HAP-1 (cell line): ENCODE data around the gene RALGPS1.

Experiments used
- DNase-seq, 2 experiments: peaks; one replicate each; pipeline ENCODE4 v3.0.0-alpha.2; 2016 to 2020; ENCODE audit warnings: low spot score in 2 of 2
- H3K27me3 ChIP-seq: fragments of 250-450 bp; sonication (Bioruptor Pico); 2 replicates; pipeline ENCODE4 v1.5.1; 2020; ENCODE audit warnings: low read depth, mild to moderate bottlenecking, moderate library complexity
- H3K36me3 ChIP-seq: fragments of 250-450 bp; sonication (Bioruptor Pico); replicated peaks from 2 replicates; pipeline ENCODE4 v1.5.1; 2020; ENCODE audit warnings: mild to moderate bottlenecking
- H3K4me1 ChIP-seq: fragments of 250-450 bp; sonication (Bioruptor Pico); 2 replicates; pipeline ENCODE4 v1.5.1; 2020; ENCODE audit warnings: mild to moderate bottlenecking
- H3K4me3 ChIP-seq: fragments of 250-450 bp; sonication (Bioruptor Pico); 2 replicates; pipeline ENCODE4 v1.5.1; 2020; ENCODE audit warnings: mild to moderate bottlenecking, moderate library complexity
- H3K9me3 ChIP-seq: fragments of 250-450 bp; sonication (Bioruptor Pico); 2 replicates; pipeline ENCODE4 v1.5.1; 2020; ENCODE audit warnings: mild to moderate bottlenecking, moderate library complexity
- in situ Hi-C: fragments of 300-500 bp; cut with MboI; formaldehyde crosslinking; loops from 3 replicates; pipeline ENCODE4 v1.14.3; 2020; ENCODE audit warnings: low sequenced_read_pairs, inconsistent platforms, mixed read lengths

Gene RALGPS1

DNA sequence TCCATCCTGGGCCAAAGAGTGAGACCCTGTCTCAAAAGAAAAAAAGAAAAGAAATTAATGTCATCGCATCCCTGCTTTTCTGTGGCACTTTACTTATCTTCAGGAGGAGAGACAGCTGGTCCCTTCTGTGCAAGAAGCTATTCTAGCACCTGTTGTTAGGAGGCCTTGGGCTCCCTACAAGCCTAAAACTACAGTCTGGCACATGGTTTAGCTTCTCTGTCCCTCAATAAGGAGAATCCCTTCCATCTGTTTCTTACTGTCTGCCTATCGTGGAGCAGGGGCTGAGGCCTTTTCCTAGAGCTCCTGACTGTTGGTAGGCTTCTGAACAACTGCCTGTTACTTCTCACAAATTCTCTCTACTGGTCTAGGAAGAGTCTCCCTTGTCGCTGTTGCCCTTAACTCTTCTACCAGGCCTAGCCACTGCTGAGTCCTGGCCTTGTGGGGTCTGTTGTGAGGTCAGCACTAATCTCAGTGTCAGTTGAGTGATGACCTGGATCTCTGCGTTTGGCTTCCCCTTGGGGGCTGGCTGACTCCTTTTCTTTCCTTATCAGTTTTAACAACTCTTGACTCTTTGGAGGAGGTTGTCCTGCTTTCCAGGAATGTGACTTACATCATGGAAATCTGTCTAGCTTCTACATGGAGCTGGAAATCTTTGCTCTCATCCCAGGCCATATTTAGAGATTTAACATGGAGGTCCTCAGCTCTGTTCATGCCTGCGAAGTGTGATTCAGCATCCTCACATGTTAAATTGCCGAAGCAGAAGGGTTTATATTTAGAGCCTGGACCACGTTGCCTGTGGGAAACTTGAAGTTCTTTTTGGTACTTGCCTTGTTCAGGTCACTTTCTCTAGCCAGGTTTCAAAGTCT, 344.3 kb downstream of the RALGPS1 start:
- H3K36me3 ChIP-seq, result no peaks in the 10 kb centered on the region; the same call in 1 of the 2 replicates
- H3K4me3 ChIP-seq, result no peak overlapping the region
- peaks cover 2% of the 10 kb centered on the region; the same call in 1 of the 2 replicates for H3K4me1 ChIP-seq
- in situ Hi-C loops, result no loop called here
- no peak for DNase-seq
- no peaks in the 10 kb centered on the region for H3K9me3 ChIP-seq
- no peaks in the 10 kb centered on the region for H3K27me3 ChIP-seq

DNA sequence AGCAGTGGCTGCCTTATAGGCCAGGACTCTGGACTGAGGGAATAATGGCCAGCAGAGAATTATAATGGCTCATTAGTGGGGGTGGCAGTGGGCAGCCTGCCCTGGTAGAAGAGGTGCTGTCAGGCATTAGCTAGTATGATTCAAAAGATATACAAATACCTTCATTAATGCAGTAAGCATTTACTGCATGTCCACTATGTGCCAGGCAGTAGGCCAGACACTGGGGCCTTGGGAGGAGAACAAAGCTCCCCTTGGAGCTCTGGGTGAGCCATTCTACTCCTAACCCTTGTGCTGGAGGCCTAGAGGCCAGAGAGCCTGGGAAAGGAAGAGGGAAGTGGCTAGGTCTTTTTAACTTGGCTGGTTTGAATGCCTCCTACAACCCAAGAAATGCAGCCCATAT, 348.0 kb downstream of the RALGPS1 start:
- H3K4me3 ChIP-seq, result no peak overlapping the region
- no peaks in the 10 kb centered on the region for H3K27me3 ChIP-seq
- DNase-seq, result no peak
- in situ Hi-C loops, result no loop called here
- H3K9me3 ChIP-seq, result no peaks in the 10 kb centered on the region
- no peaks in the 10 kb centered on the region for H3K4me1 ChIP-seq
- H3K36me3 ChIP-seq, result no peaks in the 10 kb centered on the region

DNA sequence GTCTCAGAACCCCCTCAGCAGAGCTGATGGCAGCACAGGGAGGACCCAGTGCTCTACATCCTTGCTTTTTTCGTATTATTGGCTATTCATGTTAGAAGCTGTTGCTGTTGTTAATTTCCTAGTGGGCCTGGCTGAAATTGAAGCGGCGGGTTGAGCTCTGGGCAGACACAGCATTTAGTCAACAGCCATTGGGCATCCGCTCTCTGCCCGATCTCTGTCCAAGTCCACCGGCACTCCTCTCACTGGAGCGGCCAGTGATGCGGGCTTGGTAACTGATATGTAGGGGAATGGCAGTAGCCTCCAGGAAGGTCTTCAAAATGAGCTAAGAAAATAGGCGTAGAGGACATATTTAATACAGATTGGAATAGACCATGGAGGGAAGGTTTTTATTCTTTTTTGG, 348.7 kb downstream of the RALGPS1 start:
- H3K4me3 ChIP-seq, result no peak overlapping the region
- no peaks in the 10 kb centered on the region for H3K4me1 ChIP-seq
- no peaks in the 10 kb centered on the region for H3K27me3 ChIP-seq
- H3K9me3 ChIP-seq, result no peaks in the 10 kb centered on the region
- no peaks in the 10 kb centered on the region for H3K36me3 ChIP-seq
- in situ Hi-C loops, result no loop called here
- DNase-seq, result no peak

DNA sequence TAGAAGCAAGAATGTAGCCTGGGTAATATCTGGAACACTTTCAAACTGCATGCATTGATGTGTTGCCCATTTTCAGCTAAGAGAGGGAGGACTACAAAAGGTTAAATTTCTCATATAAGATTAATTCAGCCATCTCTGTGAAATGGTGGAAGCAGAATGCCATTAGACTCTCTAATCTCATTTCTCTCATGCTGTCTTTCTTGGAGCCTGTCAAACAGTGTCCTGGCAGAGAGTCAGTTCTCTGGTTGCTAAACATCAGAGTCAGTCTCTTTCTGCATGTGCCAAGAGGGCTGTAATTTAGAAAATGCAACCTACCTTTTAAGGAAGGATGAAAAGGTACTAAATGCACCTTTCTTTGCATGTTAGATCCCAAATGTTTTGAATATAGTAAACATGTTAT, 349.1 kb downstream of the RALGPS1 start:
- H3K4me3 ChIP-seq, result no peak overlapping the region
- H3K4me1 ChIP-seq, result no peaks in the 10 kb centered on the region
- H3K9me3 ChIP-seq, result no peaks in the 10 kb centered on the region
- no peaks in the 10 kb centered on the region for H3K27me3 ChIP-seq
- DNase-seq, result no peak
- in situ Hi-C loops, result no loop called here
- H3K36me3 ChIP-seq, result no peaks in the 10 kb centered on the region

DNA sequence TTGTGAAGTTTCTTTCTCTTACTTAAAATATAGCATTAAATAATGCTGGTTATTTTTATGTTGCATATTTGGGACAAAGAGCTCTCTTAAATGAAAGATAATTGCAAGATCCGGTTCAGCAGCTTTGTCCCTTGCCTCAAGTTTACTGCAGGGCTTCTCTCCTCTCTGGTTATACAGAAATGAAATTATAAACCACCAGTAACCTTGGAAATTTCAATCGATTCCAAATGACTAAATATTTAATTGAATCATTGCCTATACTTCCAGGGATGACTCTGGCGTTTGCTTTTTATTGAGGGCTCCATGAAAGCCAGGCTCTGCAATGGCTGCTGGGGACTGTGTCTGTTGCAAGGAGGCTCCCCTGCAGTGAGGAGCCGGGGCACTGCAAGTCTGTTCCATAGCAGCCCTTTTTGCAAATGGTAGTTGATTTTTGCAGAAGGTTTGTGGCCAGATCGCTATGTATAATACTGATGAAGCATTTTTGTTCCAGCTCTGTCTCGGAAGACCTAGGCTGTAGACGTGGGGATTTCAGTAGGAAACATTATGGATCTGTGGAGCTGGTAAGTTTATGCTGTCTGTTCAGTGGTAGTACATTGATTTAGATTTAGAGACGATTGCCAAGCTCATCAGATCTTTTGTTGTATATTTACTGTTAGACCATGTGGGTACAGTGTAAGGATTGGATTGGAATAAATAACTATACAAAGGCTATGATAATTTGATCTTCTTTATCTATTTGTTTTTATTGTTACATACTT, 350.1 kb downstream of the RALGPS1 start, which contains the start of gene GARNL3:
Gene GARNL3, plus strand, starts transcription at position 313 of the 758 bp plus-strand sequence. Its CDS starts 104 bp downstream, at position 417.
- no peaks in the 10 kb centered on the region for H3K27me3 ChIP-seq
- H3K4me3 ChIP-seq, result no peak within 1 kb of the TSS
- in situ Hi-C loops, result no loop called here
- no peaks in the 10 kb centered on the region for H3K4me1 ChIP-seq
- H3K36me3 ChIP-seq, result no peaks in the 10 kb centered on the region
- H3K9me3 ChIP-seq, result no peaks in the 10 kb centered on the region
- no peak for DNase-seq

DNA sequence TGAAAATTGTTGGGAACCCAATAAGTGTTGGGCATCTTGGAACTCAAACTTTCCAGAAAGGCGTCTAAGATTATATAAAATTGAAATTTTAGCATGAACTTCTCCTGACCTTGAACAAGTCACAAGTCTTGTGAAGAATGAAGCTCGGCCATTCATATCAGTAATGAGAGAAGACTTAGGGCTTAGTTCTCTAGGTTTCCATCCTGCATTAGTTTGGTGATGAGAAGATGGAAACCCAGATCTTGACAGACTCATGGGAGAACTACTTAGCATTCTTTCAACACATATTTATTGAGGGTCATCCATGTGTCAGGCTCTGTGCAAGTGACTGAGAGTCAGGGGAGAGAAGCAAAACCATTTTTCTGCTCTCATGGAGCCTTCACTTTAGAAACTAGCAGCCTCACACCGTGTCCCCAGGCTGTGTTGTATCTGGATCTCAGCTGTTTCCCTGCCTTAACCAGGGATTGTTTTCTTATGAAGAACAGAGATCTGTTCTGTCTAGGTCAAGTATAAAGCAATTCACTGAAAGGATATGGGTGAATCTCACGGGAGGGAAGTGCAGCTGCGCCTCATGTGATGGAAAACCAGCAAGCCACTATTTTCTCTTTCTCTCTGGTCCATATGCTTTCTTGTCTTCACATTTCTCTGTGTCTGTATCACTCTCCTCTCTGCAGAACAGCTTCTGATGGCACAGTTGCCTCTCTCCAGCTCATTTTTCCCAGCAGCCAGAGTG, 353.4 kb downstream of the RALGPS1 start:
- H3K4me3 ChIP-seq, result no peak overlapping the region
- H3K9me3 ChIP-seq, result no peaks in the 10 kb centered on the region
- no peak for DNase-seq
- no peaks in the 10 kb centered on the region for H3K4me1 ChIP-seq
- H3K36me3 ChIP-seq, result no peaks in the 10 kb centered on the region
- in situ Hi-C loops, result no loop called here
- no peaks in the 10 kb centered on the region for H3K27me3 ChIP-seq

DNA sequence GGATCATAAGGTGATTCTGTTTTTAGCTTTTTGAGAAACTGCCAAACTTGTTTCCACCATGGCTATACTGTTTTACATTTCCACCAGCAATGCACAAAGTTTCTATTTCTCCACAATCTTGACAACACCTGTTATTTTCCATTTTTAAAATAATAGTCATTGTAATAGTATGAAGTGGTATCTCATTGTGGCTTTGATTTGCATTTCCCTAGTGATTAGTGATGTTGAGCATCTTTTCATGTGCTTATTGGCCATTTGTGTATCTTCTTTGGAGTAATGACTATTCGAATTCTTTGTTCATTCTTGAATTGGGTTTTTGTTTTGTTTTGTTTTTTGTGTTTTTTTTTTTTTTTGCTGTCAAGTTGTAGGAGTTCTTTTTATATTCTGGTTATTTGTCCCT, 354.9 kb downstream of the RALGPS1 start:
- Histone ChIP-seq H3K4me1 (no peaks in the 10 kb centered on the region), H3K27me3 (no peaks in the 10 kb centered on the region), H3K4me3 (no peak overlapping the region), H3K36me3 (no peaks in the 10 kb centered on the region; the same call in 1 of the 2 replicates), H3K9me3 (no peaks in the 10 kb centered on the region)
- DNase-seq, result no peak
- in situ Hi-C loops, result no loop called here
